Fibroblast of gingiva (primary cell): ENCODE data around the gene HNRNPLL.

Experiments used
- DNase-seq: peaks from one replicate; pipeline ENCODE4 v3.0.0-alpha.2; 2011; ENCODE audit warnings: low read depth

Gene HNRNPLL

DNA sequence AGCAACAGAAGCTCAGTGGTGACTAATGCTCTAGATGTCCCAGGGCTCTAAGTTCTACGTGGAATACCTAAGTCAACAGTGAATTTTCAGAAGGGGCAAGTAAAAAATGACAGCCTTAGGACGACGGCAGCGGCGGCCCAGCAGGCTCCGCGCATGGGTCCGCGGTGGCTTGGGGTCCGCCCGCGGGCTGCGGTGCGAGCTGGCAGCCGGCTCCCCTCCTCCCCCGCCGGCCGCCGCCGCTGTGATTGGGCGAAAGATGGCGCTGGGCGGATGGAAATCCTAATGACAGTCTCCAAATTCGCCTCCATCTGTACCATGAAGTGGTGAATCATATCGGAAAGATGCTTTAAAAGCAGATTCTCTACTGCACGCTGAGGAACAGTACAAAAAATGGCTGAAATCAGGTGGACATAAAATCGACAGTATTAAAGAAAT is 74.7 kb downstream of the HNRNPLL start:
- peak; percentile 46 for DNase-seq

- DNase-seq: peak; percentile 60
Measured at GRCh38 chr2:38527338-38528007, 75.3 kb downstream of the HNRNPLL start.

DNA sequence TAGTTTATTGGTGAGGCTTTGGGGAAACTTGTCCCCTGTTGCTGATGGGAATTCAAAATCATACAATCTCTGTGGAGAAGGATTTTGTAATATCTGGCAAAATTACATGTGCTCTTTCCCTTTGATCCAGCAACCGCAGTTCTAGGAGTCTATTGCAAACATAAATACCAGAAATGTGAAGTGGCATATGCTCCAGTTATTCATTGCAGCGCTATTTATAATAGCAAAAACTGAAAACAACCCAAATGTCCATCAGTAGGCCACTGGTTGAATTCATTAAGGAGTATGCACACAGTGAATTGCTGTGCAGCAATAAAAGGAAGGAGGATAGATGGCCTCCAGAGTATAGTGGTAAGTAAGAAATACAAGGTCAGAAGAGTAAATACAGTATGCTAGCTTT is 76.5 kb downstream of the HNRNPLL start:
- peak; percentile 92 for DNase-seq

DNA sequence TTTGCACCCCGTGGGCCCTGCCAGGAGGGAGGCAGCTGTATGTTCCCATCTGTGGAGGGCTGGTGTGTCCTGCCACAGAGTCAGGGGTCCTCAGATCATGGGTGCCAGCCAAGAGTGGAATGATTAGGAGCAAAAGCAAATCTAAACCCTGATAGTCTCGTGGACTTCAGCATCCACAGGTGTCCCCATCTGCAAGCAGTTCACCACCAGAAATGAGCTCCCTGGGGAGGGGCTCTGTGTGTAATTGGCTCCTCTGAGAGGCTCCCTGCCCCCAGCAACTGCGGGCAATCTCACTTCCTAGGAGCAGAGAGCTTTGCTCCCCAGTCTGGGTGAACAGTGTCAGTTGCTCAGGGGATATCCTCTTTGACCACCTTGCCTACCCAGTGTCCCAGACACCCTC is 78.1 kb downstream of the HNRNPLL start:
- DNase-seq: no peak

- DNase-seq: no peak
Measured at GRCh38 chr2:38523728-38524437, 78.8 kb downstream of the HNRNPLL start.

DNA sequence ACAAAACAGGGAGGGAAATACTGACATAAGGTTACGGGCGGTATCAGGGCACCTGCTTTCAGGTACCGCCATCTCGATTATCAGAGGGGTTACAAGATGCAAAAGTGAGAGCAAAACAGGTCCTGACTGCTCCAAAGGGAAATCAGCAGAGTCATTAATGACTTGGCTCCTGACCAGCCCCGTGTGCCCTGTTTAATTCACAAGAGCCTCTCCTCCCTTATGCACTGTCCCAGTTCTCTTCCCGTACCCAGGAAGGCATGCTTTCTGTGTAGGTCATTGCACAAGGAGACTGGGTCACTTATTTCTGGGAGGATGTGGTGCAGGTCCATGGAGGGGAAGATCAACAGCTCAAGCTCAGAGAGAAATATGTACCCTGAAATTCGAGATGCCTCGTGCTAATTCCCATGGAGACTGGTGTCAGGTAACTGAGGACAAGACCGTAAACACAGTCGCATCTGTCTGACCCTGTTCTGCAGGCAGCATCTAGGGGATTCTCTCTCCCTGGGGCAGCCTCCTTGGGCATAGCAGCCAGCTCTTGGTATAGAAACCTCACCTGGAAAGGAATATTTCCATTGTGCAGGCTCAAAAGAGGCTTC is 79.9 kb downstream of the HNRNPLL start:
- no peak for DNase-seq

DNA sequence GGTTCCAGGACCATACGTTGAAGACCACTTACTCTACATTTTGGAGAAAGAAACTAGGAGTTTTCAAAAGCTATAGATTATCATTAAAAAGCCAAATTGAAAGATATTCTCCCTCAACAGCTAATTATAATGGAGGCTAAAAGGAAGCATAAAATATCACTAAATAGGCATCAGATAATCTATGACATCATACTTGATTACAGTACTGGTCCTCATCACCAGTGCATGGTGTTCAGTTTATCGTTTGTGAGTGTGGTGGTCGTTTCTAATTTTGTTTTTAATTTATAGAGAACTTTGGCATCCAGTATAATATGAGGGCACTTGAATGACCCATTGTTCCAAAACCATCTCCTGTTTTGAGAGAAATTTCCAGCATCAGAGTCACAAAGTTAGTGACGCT is 80.9 kb downstream of the HNRNPLL start:
- no peak for DNase-seq

- DNase-seq: no peak
Measured at GRCh38 chr2:38517284-38517683, 85.4 kb downstream of the HNRNPLL start.

- no peak for DNase-seq
Measured at GRCh38 chr2:38516526-38516925, 86.2 kb downstream of the HNRNPLL start.

DNA sequence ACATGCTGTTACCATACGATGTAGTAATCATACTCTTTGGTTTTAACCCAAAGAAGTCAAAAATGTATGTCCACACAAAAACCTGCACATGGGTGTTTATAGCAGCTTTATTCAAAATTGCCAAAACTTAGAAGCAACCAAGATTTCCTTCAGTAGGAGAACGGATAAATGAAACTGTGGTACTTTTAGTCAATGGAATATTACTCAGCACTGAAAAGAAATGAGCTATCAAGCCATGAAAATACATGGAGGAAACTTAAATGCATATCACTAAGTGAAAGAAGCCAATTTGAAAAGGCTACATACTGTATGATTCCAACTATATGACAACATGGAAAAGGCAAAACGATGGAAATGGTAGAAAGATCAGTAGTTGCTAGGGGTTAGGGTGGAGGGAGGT is 86.6 kb downstream of the HNRNPLL start:
- no peak for DNase-seq

- no peak for DNase-seq
Measured at GRCh38 chr2:38515155-38516074, 87.3 kb downstream of the HNRNPLL start.

DNA sequence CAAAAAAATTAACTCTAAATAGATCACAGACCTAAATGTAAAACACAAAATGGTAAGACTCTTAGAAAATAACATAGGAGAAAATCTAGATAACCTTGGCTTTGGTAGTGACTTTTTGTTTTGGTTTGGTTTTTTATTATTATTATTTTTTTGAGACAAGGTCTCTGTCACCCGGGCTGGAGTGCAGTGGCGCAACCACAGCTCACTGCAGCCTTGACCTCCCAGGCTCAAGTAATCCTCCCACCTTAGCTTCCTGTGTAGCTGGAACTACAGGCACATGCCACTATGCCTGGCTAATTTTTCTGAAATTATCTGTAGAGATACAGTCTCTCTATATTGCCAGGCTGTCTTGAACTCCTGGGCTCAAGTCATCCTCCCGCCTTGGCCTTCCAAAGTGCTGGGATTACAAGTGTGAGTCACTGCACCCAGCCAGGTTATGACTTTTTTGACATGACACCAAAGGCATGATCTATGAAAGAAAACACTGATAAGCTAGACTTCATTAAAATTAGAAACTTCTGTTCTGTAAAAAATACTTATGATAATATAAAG is 88.0 kb downstream of the HNRNPLL start:
- no peak for DNase-seq

GRCh38 chr2:38512211-38512610 is 90.5 kb downstream of the HNRNPLL start:
- no peak for DNase-seq
